GM21423 (cell line): ENCODE results near the gene HSD17B8.

Experiments used
- ATAC-seq: cut with Tn5 transposase; IDR thresholded peaks from one replicate; pipeline ENCODE4 v1.9.1; 2021; ENCODE audit warnings: mild to moderate bottlenecking, moderate library complexity; ENCODE audit not compliant: unreplicated experiment

The HSD17B8 gene

DNA sequence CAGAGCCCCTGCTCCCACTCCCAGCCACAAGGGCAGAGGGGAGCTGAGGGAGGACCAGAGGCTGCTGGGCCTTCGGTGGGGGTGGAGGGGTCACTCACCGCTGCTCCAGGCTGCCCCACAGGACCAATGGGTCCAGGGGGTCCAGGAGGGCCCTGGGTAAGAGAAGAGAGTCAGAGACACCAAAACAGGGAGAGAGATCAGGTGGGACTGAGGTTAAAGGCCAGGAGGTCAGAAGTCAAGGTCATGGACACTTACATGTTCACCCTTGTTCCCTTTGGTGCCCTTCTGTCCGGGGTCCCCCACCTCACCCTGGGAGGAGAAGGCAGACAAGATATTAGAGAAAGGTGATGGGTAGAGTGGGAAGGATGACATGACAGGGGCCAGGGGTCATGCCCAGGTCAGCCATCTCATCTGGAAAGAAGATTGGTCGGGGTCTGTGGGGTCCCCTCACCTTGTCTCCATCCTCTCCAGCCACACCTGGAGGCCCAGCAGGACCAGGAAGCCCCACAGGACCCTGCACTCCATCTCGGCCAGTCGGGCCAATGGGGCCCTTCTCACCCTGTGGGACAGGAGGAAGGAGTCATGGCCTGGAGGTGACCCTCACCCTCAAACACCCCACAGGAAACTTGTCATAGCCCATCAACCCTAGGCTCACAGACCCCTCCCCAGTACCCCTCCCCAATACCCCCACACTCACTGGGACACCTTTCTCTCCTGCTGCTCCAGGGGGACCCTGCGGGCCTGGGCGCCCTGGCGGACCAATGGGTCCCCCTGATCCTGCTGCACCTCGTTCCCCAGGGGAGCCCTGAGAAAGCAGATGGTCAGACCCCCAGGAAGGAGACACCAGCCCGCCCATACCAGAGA, 33.2 kb upstream of the HSD17B8 start:
- ATAC-seq = no peak

DNA sequence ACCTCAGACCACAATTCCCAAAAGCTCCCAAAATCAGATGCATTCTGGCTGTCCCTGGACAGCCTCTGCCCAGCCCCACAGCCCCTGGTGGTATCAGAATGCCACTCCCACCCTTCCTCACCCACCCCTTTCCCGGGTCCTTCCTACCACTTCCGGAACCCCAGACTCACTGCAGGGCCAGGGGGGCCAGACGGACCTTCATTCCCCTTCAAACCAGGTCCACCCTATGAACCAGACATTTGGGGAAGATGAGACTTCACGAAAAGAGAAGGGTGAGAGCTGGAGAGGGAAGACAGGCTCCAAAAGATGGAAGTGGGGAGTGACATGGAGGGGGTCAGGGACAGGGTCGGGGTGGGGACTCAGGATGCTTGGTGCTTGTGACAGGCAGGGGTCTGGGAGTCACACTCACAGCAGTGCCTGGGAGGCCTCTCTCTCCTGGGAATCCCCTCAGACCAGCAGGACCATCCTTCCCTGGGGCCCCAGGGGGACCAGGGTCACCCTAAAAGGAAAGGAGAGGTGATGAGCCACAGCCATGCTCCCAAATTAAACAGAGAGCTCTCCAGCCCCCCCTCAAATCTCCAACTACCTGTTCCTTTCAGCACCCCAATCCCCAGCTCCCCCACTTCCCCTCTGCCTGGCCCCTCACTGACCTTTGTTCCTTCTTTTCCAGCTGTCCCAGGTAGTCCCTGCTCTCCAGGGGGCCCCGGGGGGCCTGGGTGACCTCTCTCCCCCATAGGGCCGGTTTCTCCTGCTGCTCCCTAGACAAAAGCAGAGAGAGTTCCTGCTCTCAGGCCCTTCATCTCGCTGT, 32.4 kb upstream of the HSD17B8 start:
- no peak for ATAC-seq

DNA sequence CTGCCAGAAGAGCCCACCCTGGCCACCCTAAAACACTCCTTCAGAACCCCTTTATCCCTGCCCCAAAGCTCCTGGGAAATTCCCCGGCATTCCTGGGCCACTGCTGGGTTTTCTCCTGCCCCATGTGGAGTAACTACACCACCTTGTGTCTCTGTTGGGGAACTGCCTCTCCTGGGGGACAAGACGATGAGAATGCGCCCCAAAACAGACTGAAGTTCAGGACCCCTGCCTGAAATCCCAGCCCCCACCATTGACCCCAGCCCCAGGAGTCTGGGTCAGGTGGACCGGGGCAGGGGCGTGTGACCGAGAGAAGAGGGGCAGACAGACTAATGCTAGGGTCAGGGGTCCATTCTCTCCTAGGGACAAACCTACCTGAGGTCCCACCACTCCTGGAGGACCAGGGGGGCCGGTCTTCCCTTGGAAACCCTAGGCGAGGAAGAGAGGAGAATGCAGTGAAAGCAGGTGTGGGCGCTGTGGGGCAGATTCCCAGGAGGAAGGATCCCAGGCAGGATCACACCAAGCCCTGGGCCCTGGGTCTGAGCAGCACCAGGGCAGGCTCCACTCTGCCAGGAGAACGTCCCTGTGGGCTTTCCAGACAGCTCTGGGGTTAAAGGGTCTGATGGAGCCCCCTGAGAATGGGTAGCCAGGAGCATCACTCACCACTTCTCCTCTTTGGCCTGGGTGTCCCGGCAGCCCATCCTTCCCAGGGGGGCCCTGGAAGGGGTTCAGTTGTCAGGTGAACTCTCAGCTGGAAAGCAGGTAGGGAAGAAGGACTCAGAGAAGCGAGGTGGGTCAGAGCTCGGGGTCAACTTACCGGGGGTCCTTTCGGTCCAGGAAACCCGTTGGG, 31.5 kb upstream of the HSD17B8 start:
- ATAC-seq = no peak

DNA sequence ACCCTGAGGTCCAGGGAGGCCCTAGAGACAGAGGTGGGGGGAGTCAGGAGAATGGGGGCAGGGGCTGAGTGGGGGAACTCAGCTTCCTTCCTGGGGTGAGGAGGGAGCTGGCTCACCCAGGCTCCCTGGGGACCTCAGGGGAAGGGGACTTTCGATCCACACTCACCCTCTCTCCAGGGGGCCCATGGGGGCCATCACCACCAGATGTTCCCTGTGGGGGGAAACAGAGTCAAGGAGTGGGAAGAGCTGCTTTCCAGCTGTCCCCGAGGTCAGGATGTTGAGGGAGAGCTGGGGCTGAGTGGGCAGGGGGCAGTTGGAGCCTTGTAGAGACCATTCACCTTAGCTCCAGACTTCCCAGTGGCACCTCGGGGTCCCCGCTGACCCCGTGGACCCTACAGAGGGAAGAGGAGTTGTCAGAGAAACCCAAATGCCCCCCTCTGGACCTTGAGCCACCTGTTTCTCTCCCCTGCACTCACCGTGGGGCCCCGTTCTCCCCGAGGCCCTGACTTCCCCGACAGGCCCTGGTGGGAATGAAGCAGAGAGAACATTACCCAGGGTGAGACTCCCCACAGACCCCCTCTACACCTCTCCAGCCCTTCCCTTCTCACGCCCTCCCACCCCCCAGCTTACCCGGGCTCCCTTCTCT, 30.8 kb upstream of the HSD17B8 start:
- no peak for ATAC-seq

GRCh38 chr6:33174784-33175183, 29.7 kb upstream of the HSD17B8 start:
- no peak for ATAC-seq

DNA sequence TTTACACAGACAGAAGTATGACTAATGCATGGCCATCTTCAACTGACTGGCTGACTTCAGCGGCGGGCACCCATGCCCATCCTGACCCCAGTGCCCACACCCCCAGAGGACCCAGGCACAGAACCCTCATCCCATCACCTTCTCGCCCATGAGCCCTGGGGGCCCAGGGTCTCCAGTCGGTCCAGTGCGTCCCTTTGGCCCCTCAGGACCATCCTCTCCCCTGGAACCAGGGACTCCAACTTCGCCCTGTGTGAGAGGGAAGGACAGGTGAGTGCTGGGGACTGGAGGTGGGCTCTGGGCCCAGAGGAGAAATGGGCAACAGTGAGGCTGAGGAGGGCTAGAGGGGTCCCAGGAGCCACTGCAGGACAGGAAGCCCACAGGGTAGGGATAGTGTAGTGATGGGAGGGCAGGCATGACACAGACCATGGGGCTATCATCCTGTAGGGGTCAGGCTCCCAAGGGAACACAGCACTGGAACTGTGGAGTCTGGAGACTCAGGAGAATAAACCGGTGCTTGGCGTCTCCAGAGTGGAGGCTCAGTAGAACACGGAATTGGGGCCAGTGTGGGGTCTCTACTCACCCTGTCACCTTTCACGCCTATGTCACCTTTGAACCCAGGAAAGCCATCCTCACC, 28.9 kb upstream of the HSD17B8 start:
- ATAC-seq = no peak

DNA sequence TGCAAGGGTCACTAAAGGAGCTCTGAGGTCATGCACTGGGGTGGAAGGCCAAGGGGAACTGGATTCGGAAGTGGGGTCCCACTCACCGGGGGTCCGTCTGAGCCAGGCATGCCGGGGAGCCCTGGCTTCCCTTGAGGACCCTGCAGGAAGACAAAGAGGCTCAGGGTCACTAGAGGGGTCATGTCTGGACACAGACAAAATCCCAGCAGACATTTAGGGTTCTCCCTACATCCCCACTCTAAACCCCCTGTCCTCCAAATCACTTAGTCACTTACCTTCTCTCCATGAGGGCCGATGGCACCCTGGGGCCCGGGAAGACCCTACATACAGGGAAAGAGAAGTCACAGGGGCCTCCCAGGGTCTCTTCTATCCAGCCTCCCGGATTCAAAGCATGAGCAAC, 27.5 kb upstream of the HSD17B8 start:
- no peak for ATAC-seq

- no peak for ATAC-seq
Measured at GRCh38 chr6:33177552-33178446, 26.7 kb upstream of the HSD17B8 start.

DNA sequence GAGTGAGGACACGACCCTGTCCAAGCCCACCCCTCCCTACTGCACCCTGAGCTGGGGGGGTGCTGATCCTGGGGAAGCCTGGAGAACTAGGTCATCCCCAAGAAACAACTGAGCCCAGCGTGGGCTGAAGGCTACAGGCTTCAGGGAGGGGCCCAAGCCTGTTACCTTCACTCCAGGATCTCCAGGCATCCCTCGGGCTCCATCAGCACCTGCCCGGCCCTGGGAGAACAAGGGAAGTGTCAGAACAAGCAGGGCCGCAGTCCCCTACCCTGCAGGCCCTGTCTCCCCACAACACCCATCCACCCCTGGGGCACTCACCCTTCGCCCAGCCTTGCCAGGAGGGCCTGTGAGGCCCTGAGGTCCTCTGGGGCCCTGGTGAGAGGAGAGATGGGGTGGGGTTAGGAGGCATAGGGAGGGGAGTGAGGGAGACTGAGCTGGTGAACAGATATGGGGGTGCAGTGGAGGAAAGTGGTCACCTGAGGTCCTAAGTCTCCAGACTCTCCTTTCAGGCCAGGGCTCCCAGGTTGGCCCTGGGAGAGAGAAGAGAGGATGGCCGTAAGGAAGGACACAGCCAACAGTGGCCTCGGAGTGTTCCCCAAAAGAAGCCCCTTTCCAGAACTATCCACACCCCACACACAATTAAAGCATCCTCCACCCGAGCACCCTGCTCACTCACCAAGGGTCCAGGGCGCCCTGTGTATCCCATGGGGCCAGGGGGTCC, 25.5 kb upstream of the HSD17B8 start:
- ATAC-seq = no peak

- ATAC-seq = no peak
Measured at GRCh38 chr6:33181141-33181540, 23.3 kb upstream of the HSD17B8 start.

GRCh38 chr6:33183071-33183683, 21.3 kb upstream of the HSD17B8 start:
- ATAC-seq = no peak

DNA sequence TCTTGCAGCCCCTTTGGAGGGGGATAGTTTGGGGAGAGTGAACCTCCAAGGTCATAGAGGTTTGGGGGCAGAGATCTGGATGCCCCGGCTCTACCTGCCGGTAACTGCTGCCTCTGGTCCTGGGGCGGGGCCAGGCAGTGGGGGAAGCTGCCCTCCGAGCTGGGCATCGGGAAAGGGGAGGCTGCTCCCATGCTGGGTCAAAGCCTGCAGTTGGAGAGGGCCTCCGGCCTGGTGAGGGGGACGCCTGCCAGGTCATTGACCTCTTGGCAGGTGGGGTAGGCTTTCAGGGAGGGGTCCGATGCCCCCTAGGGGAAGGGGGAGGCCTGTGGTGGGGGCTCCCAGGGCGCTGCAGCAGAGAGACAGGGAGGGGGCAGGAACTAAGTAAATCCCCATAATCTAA, 19.3 kb upstream of the HSD17B8 start:
- no peak for ATAC-seq

DNA sequence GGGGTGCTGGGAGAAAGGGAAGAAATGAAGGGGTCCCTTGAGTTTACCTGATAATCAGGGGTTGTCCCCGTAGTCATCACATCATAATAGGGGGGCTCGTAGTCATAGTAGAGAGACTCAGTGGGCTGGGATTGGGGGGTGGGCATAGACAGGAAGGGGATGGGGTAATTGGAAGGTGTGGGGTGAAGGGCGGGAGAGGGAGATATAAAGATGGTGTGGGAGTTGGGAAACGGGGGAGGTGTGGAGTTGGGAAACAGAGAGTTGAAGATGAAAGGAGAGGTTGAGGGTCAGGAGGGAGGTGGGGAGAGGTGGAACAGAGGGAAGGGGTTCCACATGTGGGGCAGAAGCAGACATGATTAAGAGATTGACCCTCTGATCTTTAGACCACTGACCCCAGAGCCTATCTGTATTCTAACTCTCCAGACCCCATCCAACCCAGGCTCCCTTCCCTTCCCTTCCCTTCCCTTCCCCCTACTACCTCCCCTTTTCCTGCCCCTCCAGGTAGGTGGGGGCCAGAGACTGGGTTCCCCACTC, 18.7 kb upstream of the HSD17B8 start:
- ATAC-seq = no peak

GRCh38 chr6:33187809-33188208, 16.6 kb upstream of the HSD17B8 start:
- no peak for ATAC-seq

- ATAC-seq = no peak
Measured at GRCh38 chr6:33189164-33189563, 15.3 kb upstream of the HSD17B8 start.

DNA sequence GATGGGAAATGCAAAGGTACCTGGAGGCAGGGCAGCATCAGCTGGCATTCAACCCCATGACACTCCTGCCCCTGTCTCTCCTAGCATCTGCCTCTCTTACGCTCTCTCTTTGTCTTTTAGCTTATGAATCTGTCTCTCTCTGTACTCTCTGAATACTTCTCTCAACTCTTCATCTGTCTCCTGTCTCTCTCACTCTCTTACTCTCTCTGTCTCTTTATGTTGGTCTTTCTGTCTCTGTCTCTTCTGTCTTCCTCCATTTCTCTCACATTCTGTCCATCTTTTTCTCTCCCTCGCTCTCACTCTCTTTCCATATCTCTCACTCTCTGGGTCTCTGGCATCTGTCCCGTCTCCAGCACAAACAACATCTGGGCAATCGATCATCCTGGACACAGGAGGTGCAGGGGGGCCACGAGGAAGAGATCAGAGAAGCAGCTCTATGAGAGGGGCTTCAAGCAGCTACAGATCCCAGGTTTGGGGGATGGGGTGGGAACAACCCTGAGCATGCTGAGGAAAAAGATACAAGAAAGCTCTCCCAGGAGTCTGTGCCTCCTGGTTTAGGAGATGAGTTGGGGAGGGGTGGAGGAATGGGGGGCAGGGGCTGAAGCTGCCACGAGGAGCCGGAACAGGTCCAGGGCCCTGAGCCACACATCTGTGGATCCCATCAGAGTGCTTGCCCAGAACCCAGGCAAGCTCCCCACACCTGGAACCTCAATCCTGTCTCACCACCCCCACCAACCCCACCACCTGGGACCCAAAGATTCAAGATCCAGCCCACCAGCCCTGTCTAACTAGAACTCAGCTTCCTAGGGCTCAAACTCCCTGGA, 14.6 kb upstream of the HSD17B8 start:
- no peak for ATAC-seq

DNA sequence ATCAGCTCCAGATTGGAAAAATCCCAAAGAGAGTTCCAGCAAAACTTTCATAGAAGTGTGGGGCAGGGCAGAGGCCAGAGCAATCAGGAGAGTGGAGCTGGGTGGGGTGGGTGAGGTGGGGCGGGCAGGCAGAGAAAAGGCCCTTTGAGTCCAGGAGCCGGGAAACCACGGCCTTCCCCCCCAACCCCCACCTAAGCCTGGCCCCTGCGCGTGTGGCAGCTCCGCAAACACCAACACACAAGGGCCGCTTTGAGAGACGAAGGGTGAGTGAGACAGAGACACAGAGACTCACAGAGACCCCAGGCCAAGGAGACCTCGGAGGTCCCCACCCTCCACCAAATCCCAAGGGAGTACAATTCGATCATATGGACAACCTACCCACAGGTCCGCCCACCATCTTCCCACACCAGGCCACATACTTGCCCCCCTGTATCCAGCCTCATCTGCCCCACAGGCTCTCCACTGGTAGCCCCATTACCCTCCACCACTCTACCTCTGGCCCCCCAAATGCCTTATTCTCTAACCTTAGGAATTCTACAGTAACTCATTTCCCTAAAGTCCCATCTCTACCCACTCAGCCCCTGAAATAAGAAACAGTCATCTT, 13.8 kb upstream of the HSD17B8 start:
- ATAC-seq = no peak
